Measurements from ENCODE around the gene TMEM86A.

The TMEM86A gene

GRCh38 chr11:18700375-18700774 is 1.8 kb downstream of the TMEM86A start:
- DNase-seq (ENCODE audit: low read depth, low spot score): no peak

GRCh38 chr11:18700872-18701271 is 2.3 kb downstream of the TMEM86A start:
- no peak for DNase-seq (ENCODE audit: low read depth, low spot score)

GRCh38 chr11:18701614-18702216 is 3.1 kb downstream of the TMEM86A start:
- DNase-seq (ENCODE audit: low read depth, low spot score): no peak

- no peak for DNase-seq (ENCODE audit: low read depth, low spot score)
Measured at GRCh38 chr11:18703001-18703763, 4.6 kb downstream of the TMEM86A start.

- DNase-seq (ENCODE audit: low read depth, low spot score): no peak
Measured at GRCh38 chr11:18704045-18704645, 5.6 kb downstream of the TMEM86A start.

GRCh38 chr11:18704698-18705097 is 6.1 kb downstream of the TMEM86A start:
- no peak for DNase-seq (ENCODE audit: low read depth, low spot score)

- no peak for DNase-seq (ENCODE audit: low read depth, low spot score)
Measured at GRCh38 chr11:18705651-18706281, 7.2 kb downstream of the TMEM86A start.

GRCh38 chr11:18706330-18707243 is 8.0 kb downstream of the TMEM86A start:
- DNase-seq (ENCODE audit: low read depth, low spot score): no peak

GRCh38 chr11:18707811-18708340 is 9.3 kb downstream of the TMEM86A start:
- no peak for DNase-seq (ENCODE audit: low read depth, low spot score)

GRCh38 chr11:18709414-18709813 is 10.8 kb downstream of the TMEM86A start:
- no peak for DNase-seq (ENCODE audit: low read depth, low spot score)

- no peak for DNase-seq (ENCODE audit: low read depth, low spot score)
Measured at GRCh38 chr11:18710545-18710944, 12.0 kb downstream of the TMEM86A start.

GRCh38 chr11:18713646-18714442 is 15.3 kb downstream of the TMEM86A start:
- no peak for DNase-seq (ENCODE audit: low read depth, low spot score)

GRCh38 chr11:18714443-18714780 is 15.8 kb downstream of the TMEM86A start:
- DNase-seq (ENCODE audit: low read depth, low spot score): no peak

GRCh38 chr11:18715476-18715875 is 16.9 kb downstream of the TMEM86A start:
- DNase-seq (ENCODE audit: low read depth, low spot score): no peak

- DNase-seq (ENCODE audit: low read depth, low spot score): no peak
Measured at GRCh38 chr11:18720091-18720807, 21.7 kb downstream of the TMEM86A start.

- DNase-seq (ENCODE audit: low read depth, low spot score): peak; percentile 94
Measured at GRCh38 chr11:18720808-18721560, 22.4 kb downstream of the TMEM86A start.

- DNase-seq (ENCODE audit: low read depth, low spot score): peak; percentile 86
Measured at GRCh38 chr11:18721561-18722292, 23.1 kb downstream of the TMEM86A start.

GRCh38 chr11:18722293-18722637 is 23.7 kb downstream of the TMEM86A start:
- DNase-seq (ENCODE audit: low read depth, low spot score): no peak

Data from ELF-1 (cell line).